Chondrocyte (in vitro differentiated cells): ENCODE measurements around the gene OSBPL1A. TPM values are rescaled to one million over a fixed set of nuclear protein-coding genes. Genes with fewer than 3 reads are reported as not detected.
A peak's percentile ranks its signal among the peaks of the same experiment; 100 is the strongest.

ENCODE experiments used
- DNase-seq: peaks from one replicate; pipeline ENCODE4 v3.0.0; 2021; ENCODE audit warnings: mixed read lengths, low spot score
- H3K27ac Mint-ChIP-seq: one replicate; pipeline ENCODE4 v1.8.0; 2021; ENCODE audit warnings: mild to moderate bottlenecking, moderate library complexity, mixed read lengths; ENCODE audit not compliant: unreplicated experiment
- H3K27me3 Mint-ChIP-seq: 2 replicates; pipeline ENCODE4 v1.8.0; 2021; ENCODE audit warnings: low read depth, mixed read lengths
- H3K36me3 Mint-ChIP-seq: 2 replicates; pipeline ENCODE4 v1.8.0; 2021; ENCODE audit warnings: low read depth, mixed read lengths
- H3K4me1 Mint-ChIP-seq: 2 replicates; pipeline ENCODE4 v1.8.0; 2021; ENCODE audit warnings: low read depth, mild to moderate bottlenecking, mixed read lengths
- H3K4me3 Mint-ChIP-seq: one replicate; pipeline ENCODE4 v1.8.0; 2021; ENCODE audit warnings: mild to moderate bottlenecking, moderate library complexity, mixed read lengths; ENCODE audit not compliant: unreplicated experiment
- H3K9me3 Mint-ChIP-seq: 2 replicates; pipeline ENCODE4 v1.8.0; 2021; ENCODE audit warnings: low read depth, mixed read lengths
- CTCF ChIP-seq: fragments of 200-600 bp; sonication (generic); IDR thresholded peaks from 2 replicates; pipeline ENCODE4 v1.5.0; 2021; ENCODE audit warnings: antibody characterized with exemption, mild to moderate bottlenecking, moderate library complexity
- total RNA-seq: library from RNA; stranded (reverse); gene quantifications from 3 replicates; pipeline ENCODE4 v1.2.1, GENCODE V29; 2021

Gene OSBPL1A
- total RNA-seq, 1 donor from 2014 or later = 33.3 TPM

- Mint-ChIP-seq H3K36me3 (peaks cover 3% of the 10 kb centered on the region), H3K27ac (no peak overlapping the region), H3K9me3 (no peaks in the 10 kb centered on the region), H3K4me3 (no peak overlapping the region), H3K27me3 (no peaks in the 10 kb centered on the region), H3K4me1 (no peaks in the 10 kb centered on the region)
- TF ChIP-seq CTCF = peak; percentile 98
- DNase-seq = no peak
These were observed 278.7 kb downstream of the OSBPL1A start for GRCh38 chr18:24118750-24119577.

- DNase-seq = no peak
- Mint-ChIP-seq H3K36me3 (peaks cover 13% of the 10 kb centered on the region), H3K9me3 (no peaks in the 10 kb centered on the region)
These were observed 282.0 kb downstream of the OSBPL1A start for GRCh38 chr18:24115628-24116027.

GRCh38 chr18:24114924-24115549 is 282.6 kb downstream of the OSBPL1A start:
- DNase-seq = no peak
- H3K4me3 Mint-ChIP-seq = no peak overlapping the region
- H3K36me3 Mint-ChIP-seq = peaks cover 12% of the 10 kb centered on the region
- H3K27ac Mint-ChIP-seq = no peak overlapping the region
- H3K9me3 Mint-ChIP-seq = no peaks in the 10 kb centered on the region
- H3K27me3 Mint-ChIP-seq = no peaks in the 10 kb centered on the region
- no peaks in the 10 kb centered on the region for H3K4me1 Mint-ChIP-seq
- TF ChIP-seq CTCF = no peak

More at GRCh38 chr18:24115628-24116027, 282.0 kb downstream of the OSBPL1A start:
- H3K4me1 Mint-ChIP-seq = no peaks in the 10 kb centered on the region
- no peak overlapping the region for H3K4me3 Mint-ChIP-seq
- no peaks in the 10 kb centered on the region for H3K27me3 Mint-ChIP-seq
- H3K27ac Mint-ChIP-seq = no peak overlapping the region
- no peak for TF ChIP-seq CTCF

GRCh38 chr18:24112874-24113615 is 284.6 kb downstream of the OSBPL1A start:
- no peaks in the 10 kb centered on the region for H3K9me3 Mint-ChIP-seq
- DNase-seq = no peak
- no peak for TF ChIP-seq CTCF
- H3K4me1 Mint-ChIP-seq = no peaks in the 10 kb centered on the region
- no peak overlapping the region for H3K4me3 Mint-ChIP-seq
- H3K27me3 Mint-ChIP-seq = no peaks in the 10 kb centered on the region
- no peak overlapping the region for H3K27ac Mint-ChIP-seq
- H3K36me3 Mint-ChIP-seq = peaks cover 12% of the 10 kb centered on the region

- no peak overlapping the region for H3K4me3 Mint-ChIP-seq
- no peak for TF ChIP-seq CTCF
- H3K9me3 Mint-ChIP-seq = no peaks in the 10 kb centered on the region
- H3K36me3 Mint-ChIP-seq = peaks cover 13% of the 10 kb centered on the region
- H3K4me1 Mint-ChIP-seq = no peaks in the 10 kb centered on the region
- DNase-seq = no peak
- no peak overlapping the region for H3K27ac Mint-ChIP-seq
- H3K27me3 Mint-ChIP-seq = no peaks in the 10 kb centered on the region
These were observed 285.2 kb downstream of the OSBPL1A start for GRCh38 chr18:24112464-24112863.
